ENCODE data around the gene CLIC2. TPM values are rescaled to one million over a fixed set of nuclear protein-coding genes. Genes with fewer than 3 reads are reported as not detected.
A peak's percentile ranks its signal among the peaks of the same experiment; 100 is the strongest.
"Not testable (repeated sequence)": the region's sequence is repeated elsewhere in the genome, so short reads cannot be mapped to it uniquely, and the experiment has no call there.

The CLIC2 gene
- total and polyA plus RNA-seq, 4 donors = 24.6 to 31.5 (median 26.4) TPM

GRCh38 chrX:155349448-155349847 is 15.0 kb upstream of the CLIC2 start:
- H3K4me3 ChIP-seq; DNase-seq; H3K36me3 ChIP-seq (ENCODE audit: control insufficient read depth in 4 of 4, insufficient read depth in 4 of 4, low read length in 4 of 4); H3K27ac ChIP-seq (ENCODE audit: low read depth in 1 of 2, low read length in 1 of 2); H3K27me3 ChIP-seq (ENCODE audit: control insufficient read depth in 3 of 3, insufficient read depth in 3 of 3, low read length in 2 of 3); H3K4me1 ChIP-seq (ENCODE audit: control insufficient read depth in 5 of 5, insufficient read depth in 5 of 5, low read length in 5 of 5); ATAC-seq (ENCODE audit: insufficient read depth, low FRiP score); H3K9ac ChIP-seq (ENCODE audit: insufficient read depth in 1 of 2, low read length in 2 of 2); H3K9me3 ChIP-seq (ENCODE audit: control insufficient read depth in 4 of 4, insufficient read depth in 3 of 4, low read length in 3 of 4): not testable (repeated sequence)
- WGBS, 2 donors = no CpG with 5 or more reads among the region's 4 CpGs

- H3K9ac ChIP-seq (ENCODE audit: insufficient read depth in 1 of 2, low read length in 2 of 2); H3K36me3 ChIP-seq (ENCODE audit: control insufficient read depth in 4 of 4, insufficient read depth in 4 of 4, low read length in 4 of 4); H3K9me3 ChIP-seq (ENCODE audit: control insufficient read depth in 4 of 4, insufficient read depth in 3 of 4, low read length in 3 of 4); H3K4me3 ChIP-seq; DNase-seq; ATAC-seq (ENCODE audit: insufficient read depth, low FRiP score); H3K27ac ChIP-seq (ENCODE audit: low read depth in 1 of 2, low read length in 1 of 2); H3K4me1 ChIP-seq (ENCODE audit: control insufficient read depth in 5 of 5, insufficient read depth in 5 of 5, low read length in 5 of 5); H3K27me3 ChIP-seq (ENCODE audit: control insufficient read depth in 3 of 3, insufficient read depth in 3 of 3, low read length in 2 of 3): not testable (repeated sequence)
- no CpG with 5 or more reads among the region's 1 CpG for WGBS, 2 donors
These were observed 11.3 kb upstream of the CLIC2 start for GRCh38 chrX:155345689-155346088.

DNA sequence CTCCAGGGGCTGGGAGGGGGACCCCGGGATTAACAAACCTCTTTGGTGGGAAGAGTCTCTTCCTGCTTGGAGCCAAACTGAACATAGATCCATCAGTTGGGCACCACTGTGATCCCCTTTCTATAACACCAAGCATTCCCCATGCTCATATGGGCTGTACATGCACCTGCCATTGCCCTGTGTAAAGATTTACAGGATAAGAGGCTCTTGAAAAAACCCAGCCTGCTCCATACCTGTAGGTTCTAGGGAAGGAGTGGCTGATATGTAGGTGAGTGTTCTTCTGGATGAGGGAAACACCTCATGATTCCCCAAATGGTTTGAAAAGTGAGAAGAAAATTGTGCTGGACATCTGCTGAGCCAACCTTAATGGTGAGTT is 911 bp upstream of the CLIC2 start:
- not testable (repeated sequence) for DNase-seq; H3K4me3 ChIP-seq; H3K4me1 ChIP-seq (ENCODE audit: control insufficient read depth in 5 of 5, insufficient read depth in 5 of 5, low read length in 5 of 5); H3K36me3 ChIP-seq (ENCODE audit: control insufficient read depth in 4 of 4, insufficient read depth in 4 of 4, low read length in 4 of 4); ATAC-seq (ENCODE audit: insufficient read depth, low FRiP score); H3K9me3 ChIP-seq (ENCODE audit: control insufficient read depth in 4 of 4, insufficient read depth in 3 of 4, low read length in 3 of 4); H3K9ac ChIP-seq (ENCODE audit: insufficient read depth in 1 of 2, low read length in 2 of 2); H3K27me3 ChIP-seq (ENCODE audit: control insufficient read depth in 3 of 3, insufficient read depth in 3 of 3, low read length in 2 of 3)
- WGBS, 2 donors = 33 to 38% methylated on average over 1 of the region's 1 CpG
- peak overlapping the region; percentile 33 to 73 for H3K27ac ChIP-seq (ENCODE audit: low read depth in 1 of 2, low read length in 1 of 2)

- Histone ChIP-seq H3K4me3 (peak overlapping the region; percentile 45), H3K27ac (ENCODE audit: low read depth in 1 of 2, low read length in 1 of 2) (peak overlapping the region in 1 of 2 donors; percentile 75), H3K27me3 (ENCODE audit: control insufficient read depth in 3 of 3, insufficient read depth in 3 of 3, low read length in 2 of 3) (no peaks in the 10 kb centered on the region), H3K9ac (ENCODE audit: insufficient read depth in 1 of 2, low read length in 2 of 2) (no peak overlapping the region), H3K36me3 (ENCODE audit: control insufficient read depth in 4 of 4, insufficient read depth in 4 of 4, low read length in 4 of 4) (no peaks in the 10 kb centered on the region), H3K4me1 (ENCODE audit: control insufficient read depth in 5 of 5, insufficient read depth in 5 of 5, low read length in 5 of 5) (peaks cover 0 to 2% (median 0%) of the 10 kb centered on the region in 5 donors), H3K9me3 (ENCODE audit: control insufficient read depth in 4 of 4, insufficient read depth in 3 of 4, low read length in 3 of 4) (no peaks in the 10 kb centered on the region)
- TF ChIP-seq, protein P1, sequence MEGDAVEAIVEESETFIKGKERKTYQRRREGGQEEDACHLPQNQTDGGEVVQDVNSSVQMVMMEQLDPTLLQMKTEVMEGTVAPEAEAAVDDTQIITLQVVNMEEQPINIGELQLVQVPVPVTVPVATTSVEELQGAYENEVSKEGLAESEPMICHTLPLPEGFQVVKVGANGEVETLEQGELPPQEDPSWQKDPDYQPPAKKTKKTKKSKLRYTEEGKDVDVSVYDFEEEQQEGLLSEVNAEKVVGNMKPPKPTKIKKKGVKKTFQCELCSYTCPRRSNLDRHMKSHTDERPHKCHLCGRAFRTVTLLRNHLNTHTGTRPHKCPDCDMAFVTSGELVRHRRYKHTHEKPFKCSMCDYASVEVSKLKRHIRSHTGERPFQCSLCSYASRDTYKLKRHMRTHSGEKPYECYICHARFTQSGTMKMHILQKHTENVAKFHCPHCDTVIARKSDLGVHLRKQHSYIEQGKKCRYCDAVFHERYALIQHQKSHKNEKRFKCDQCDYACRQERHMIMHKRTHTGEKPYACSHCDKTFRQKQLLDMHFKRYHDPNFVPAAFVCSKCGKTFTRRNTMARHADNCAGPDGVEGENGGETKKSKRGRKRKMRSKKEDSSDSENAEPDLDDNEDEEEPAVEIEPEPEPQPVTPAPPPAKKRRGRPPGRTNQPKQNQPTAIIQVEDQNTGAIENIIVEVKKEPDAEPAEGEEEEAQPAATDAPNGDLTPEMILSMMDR (IDR thresholded peaks at IDR 0.05; ENCODE audit: control extremely low read depth, extremely low read depth) = no peak
- WGBS, 2 donors = 31 to 44% methylated on average over 2 of the region's 2 CpGs
- ATAC-seq (ENCODE audit: insufficient read depth, low FRiP score) (no peak), DNase-seq (no peak)
These were observed 792 bp downstream of the CLIC2 start for GRCh38 chrX:155333544-155334100.

DNA sequence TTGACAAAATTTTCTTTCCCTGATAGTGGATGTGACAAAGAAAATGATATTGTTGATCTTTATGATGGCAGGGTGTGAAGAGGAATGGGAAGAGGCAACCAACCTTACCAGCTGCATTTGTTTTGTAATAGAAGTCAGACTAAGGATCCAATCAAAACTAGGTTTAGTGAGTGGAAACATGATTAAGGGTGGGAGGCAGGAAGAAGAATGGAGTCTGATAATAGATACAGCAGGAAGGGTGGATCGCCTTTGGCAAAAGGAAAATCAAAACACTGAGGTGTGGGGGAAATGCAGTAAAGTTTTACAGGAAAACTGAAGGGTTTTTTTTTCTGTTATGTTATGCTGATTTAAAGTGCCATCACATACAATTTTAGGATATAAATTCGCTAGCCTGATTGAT is 3.4 kb downstream of the CLIC2 start:
- H3K4me1 ChIP-seq (ENCODE audit: control insufficient read depth in 5 of 5, insufficient read depth in 5 of 5, low read length in 5 of 5) = peaks cover 0 to 2% (median 0%) of the 10 kb centered on the region in 5 donors
- no peak for ATAC-seq (ENCODE audit: insufficient read depth, low FRiP score)
- TF ChIP-seq, protein P1 (IDR thresholded peaks at IDR 0.05; ENCODE audit: control extremely low read depth, extremely low read depth) = no peak
- DNase-seq = no peak
- no peaks in the 10 kb centered on the region for H3K9me3 ChIP-seq (ENCODE audit: control insufficient read depth in 4 of 4, insufficient read depth in 3 of 4, low read length in 3 of 4)
- no peaks in the 10 kb centered on the region for H3K27me3 ChIP-seq (ENCODE audit: control insufficient read depth in 3 of 3, insufficient read depth in 3 of 3, low read length in 2 of 3)
- 36 to 62% methylated on average over 2 of the region's 2 CpGs for WGBS, 2 donors
- no peak overlapping the region for H3K4me3 ChIP-seq
- H3K36me3 ChIP-seq (ENCODE audit: control insufficient read depth in 4 of 4, insufficient read depth in 4 of 4, low read length in 4 of 4) = no peaks in the 10 kb centered on the region
- no peak overlapping the region for H3K9ac ChIP-seq (ENCODE audit: insufficient read depth in 1 of 2, low read length in 2 of 2)
- H3K27ac ChIP-seq (ENCODE audit: low read depth in 1 of 2, low read length in 1 of 2) = no peak overlapping the region

Data from lung (tissue), 12 donors.